Measurements from ENCODE around the gene TMEM45B.
A peak's percentile ranks its signal among the peaks of the same experiment; 100 is the strongest.
"Not testable (repeated sequence)": the region's sequence is repeated elsewhere in the genome, so short reads cannot be mapped to it uniquely, and the experiment has no call there.

TMEM45B gene

DNA sequence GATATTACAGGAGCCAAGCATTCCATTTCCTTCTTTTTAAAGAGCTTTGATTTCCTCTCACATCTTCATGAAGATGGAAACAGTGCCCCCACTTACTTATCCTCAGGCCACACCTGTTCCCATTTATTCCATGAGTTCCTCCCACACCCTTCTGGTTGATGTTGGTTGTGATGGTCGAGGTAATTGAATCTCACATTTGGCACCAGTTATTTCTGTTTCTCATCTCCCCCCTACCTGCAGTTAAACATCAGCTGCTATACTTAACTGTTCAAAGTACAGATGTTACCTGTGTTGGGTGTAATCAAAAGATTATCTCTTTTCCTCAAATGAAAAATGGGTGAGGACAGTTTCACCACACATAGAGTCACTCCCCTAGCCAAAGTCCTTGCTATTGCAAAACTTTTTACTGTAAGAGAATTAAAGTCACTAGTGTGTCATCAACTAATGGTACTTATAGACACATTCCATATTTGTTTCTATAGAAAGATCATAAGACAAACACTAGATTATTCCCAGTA is 1.9 kb downstream of the TMEM45B start:
- peaks cover 6% of the 10 kb centered on the region for H3K27me3 ChIP-seq (replicated peaks)
- no peaks in the 10 kb centered on the region for H3K36me3 ChIP-seq (replicated peaks)
- in situ Hi-C loops (cut with HindIII; ENCODE audit: low pct_ligation_motif_present, low sequenced_read_pairs) = no loop called here
- no peak for DNase-seq
- TF ChIP-seq CTCF (IDR thresholded peaks at IDR 0.05; ENCODE audit: low read depth, low read length, missing control alignments) = no peak
- no peak overlapping the region for H3K4me3 ChIP-seq (ENCODE audit: low read depth, low read length)
- H3K27ac ChIP-seq = no peak overlapping the region

DNA sequence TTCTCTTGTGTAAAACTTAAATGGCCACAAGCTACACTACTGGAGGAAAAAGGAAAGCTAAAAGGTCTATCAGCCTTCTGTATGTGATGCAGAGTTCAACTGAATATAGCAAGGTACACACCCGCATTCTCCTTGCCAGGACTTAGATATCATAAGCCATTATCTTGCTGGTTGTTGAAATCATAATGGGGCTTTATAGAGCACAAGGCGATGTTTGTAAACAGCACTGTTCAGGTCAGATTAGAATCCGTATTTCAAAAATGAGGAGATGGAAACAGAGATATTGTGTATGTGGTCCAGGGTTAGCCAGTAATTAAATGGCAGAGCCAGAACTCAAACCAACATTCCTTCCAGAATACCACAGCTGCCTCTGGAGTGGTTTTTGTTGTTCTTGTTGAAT is 2.6 kb downstream of the TMEM45B start:
- H3K27ac ChIP-seq; in situ Hi-C loops (cut with HindIII; ENCODE audit: low pct_ligation_motif_present, low sequenced_read_pairs); H3K4me3 ChIP-seq (ENCODE audit: low read depth, low read length): not testable (repeated sequence)

GRCh38 chr11:129819237-129819636 is 3.6 kb downstream of the TMEM45B start:
- no peak for DNase-seq
- no peak overlapping the region for H3K4me3 ChIP-seq (ENCODE audit: low read depth, low read length)
- H3K27me3 ChIP-seq (replicated peaks) = peaks cover 6% of the 10 kb centered on the region
- H3K27ac ChIP-seq = no peak overlapping the region
- in situ Hi-C loops (cut with HindIII; ENCODE audit: low pct_ligation_motif_present, low sequenced_read_pairs) = no loop called here
- no peak for TF ChIP-seq CTCF (IDR thresholded peaks at IDR 0.05; ENCODE audit: low read depth, low read length, missing control alignments)
- H3K36me3 ChIP-seq (replicated peaks) = no peaks in the 10 kb centered on the region

More for the DNA sequence above, 2.6 kb downstream of the TMEM45B start:
- not testable (repeated sequence) for H3K36me3 ChIP-seq (replicated peaks); H3K27me3 ChIP-seq (replicated peaks); DNase-seq

DNA sequence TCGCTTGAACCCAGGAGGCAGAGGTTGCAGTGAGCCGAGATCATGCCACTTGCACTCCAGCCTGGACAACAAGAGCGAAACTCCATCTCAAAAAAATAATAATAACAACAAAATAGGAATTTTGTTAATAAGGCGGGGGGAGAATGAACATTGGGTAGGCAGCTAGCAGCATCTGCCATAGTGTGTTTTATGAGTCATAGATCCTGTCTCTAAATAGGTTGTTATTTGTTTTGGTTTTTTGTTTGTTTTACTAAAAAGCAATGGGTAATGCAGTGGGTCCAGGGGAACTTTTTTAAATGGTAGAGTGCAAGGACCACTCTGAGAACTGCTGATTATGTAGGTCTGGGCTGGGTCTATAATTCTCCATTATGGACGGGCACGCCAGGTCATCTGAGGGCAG is 4.6 kb downstream of the TMEM45B start:
- in situ Hi-C loops (cut with HindIII; ENCODE audit: low pct_ligation_motif_present, low sequenced_read_pairs); H3K4me3 ChIP-seq (ENCODE audit: low read depth, low read length); H3K27ac ChIP-seq; H3K36me3 ChIP-seq (replicated peaks); DNase-seq; H3K27me3 ChIP-seq (replicated peaks): not testable (repeated sequence)

DNA sequence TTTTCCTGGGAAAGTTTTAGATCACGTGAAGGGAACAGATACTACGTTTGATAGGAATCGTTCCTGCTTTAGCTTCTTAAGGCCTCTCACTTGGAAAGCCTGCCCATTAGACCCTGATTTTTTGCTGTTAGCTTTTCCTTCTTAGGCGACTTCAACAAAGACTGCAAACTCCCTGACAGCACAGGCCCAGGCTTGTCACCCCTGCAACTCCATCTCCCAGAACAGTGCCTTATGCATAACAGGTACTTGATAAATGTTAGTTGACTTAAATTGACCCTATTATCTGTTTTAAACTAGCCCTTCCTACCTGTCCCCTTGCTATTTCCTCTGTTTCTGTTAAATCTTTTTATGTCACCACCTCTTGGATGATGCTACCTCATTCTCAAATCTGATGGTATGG is 7.6 kb downstream of the TMEM45B start:
- H3K27ac ChIP-seq; in situ Hi-C loops (cut with HindIII; ENCODE audit: low pct_ligation_motif_present, low sequenced_read_pairs): not testable (repeated sequence)

GRCh38 chr11:129823799-129824198 is 8.2 kb downstream of the TMEM45B start:
- DNase-seq; H3K27ac ChIP-seq; H3K36me3 ChIP-seq (replicated peaks); H3K27me3 ChIP-seq (replicated peaks); in situ Hi-C loops (cut with HindIII; ENCODE audit: low pct_ligation_motif_present, low sequenced_read_pairs); H3K4me3 ChIP-seq (ENCODE audit: low read depth, low read length): not testable (repeated sequence)

More for the DNA sequence above, 7.6 kb downstream of the TMEM45B start:
- not testable (repeated sequence) for DNase-seq; H3K27me3 ChIP-seq (replicated peaks); H3K36me3 ChIP-seq (replicated peaks); H3K4me3 ChIP-seq (ENCODE audit: low read depth, low read length)

DNA sequence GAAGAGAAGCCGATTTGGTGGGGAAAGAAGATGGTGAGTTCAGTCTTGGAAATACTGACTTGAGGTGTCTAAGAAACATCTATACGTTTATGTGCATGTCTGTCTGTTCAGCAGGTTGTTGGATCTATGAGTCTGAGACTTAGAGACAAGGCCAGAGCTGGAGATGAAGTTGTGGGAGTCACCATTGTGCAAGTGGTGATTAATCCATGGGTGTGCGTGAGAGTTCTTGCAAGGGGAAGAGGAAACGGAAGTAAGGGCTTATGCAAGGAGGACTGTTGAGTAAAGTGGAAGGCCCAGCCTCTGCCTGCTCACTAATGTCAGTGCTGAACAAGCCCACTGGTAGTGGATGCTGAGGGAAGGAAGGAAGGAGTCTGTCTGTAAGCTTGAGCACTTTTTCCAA is 9.7 kb downstream of the TMEM45B start:
- H3K27ac ChIP-seq = no peak overlapping the region
- no peaks in the 10 kb centered on the region for H3K27me3 ChIP-seq (replicated peaks)
- DNase-seq = no peak
- H3K36me3 ChIP-seq (replicated peaks) = no peaks in the 10 kb centered on the region
- in situ Hi-C loops (cut with HindIII; ENCODE audit: low pct_ligation_motif_present, low sequenced_read_pairs) = no loop called here
- H3K4me3 ChIP-seq (ENCODE audit: low read depth, low read length) = no peak overlapping the region
- TF ChIP-seq CTCF (IDR thresholded peaks at IDR 0.05; ENCODE audit: low read depth, low read length, missing control alignments) = no peak

- in situ Hi-C loops (cut with HindIII; ENCODE audit: low pct_ligation_motif_present, low sequenced_read_pairs) = no loop called here
- DNase-seq = no peak
- H3K27ac ChIP-seq = no peak overlapping the region
Observed at GRCh38 chr11:129828301-129828836, 12.7 kb downstream of the TMEM45B start.

DNA sequence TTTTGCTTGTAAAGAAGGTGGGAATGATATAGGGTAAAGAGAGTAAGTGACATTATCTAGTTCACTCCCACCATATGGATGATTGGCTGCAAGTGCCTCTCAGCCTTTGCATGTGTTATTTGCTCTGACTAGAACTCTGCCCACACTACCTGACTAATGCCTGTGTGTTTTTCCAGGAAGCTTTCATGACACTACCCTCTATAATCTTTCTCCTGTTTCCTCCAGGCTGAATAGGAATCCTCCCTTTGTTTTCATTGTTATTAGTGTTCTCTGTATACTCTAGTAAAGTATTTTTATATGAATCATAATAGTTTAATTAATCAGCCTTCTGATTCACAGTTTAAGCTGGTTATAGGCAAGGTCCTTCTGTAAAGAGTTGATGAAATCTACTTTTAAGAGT is 13.8 kb downstream of the TMEM45B start:
- in situ Hi-C loops (cut with HindIII; ENCODE audit: low pct_ligation_motif_present, low sequenced_read_pairs); H3K27ac ChIP-seq; H3K36me3 ChIP-seq (replicated peaks); DNase-seq; H3K4me3 ChIP-seq (ENCODE audit: low read depth, low read length); H3K27me3 ChIP-seq (replicated peaks): not testable (repeated sequence)

More at GRCh38 chr11:129828301-129828836, 12.7 kb downstream of the TMEM45B start:
- Histone ChIP-seq H3K4me3 (ENCODE audit: low read depth, low read length) (no peak overlapping the region), H3K27me3 (replicated peaks) (no peaks in the 10 kb centered on the region), H3K36me3 (replicated peaks) (no peaks in the 10 kb centered on the region)
- TF ChIP-seq CTCF (IDR thresholded peaks at IDR 0.05; ENCODE audit: low read depth, low read length, missing control alignments) = no peak

- H3K27me3 ChIP-seq (replicated peaks); H3K36me3 ChIP-seq (replicated peaks); H3K27ac ChIP-seq; H3K4me3 ChIP-seq (ENCODE audit: low read depth, low read length); in situ Hi-C loops (cut with HindIII; ENCODE audit: low pct_ligation_motif_present, low sequenced_read_pairs): not testable (repeated sequence)
- peak; percentile 31 for DNase-seq
Observed at GRCh38 chr11:129831227-129831626, 15.6 kb downstream of the TMEM45B start.

- H3K36me3 ChIP-seq (replicated peaks); H3K27ac ChIP-seq; DNase-seq; H3K27me3 ChIP-seq (replicated peaks); in situ Hi-C loops (cut with HindIII; ENCODE audit: low pct_ligation_motif_present, low sequenced_read_pairs); H3K4me3 ChIP-seq (ENCODE audit: low read depth, low read length): not testable (repeated sequence)
Observed at GRCh38 chr11:129833260-129833659, 17.6 kb downstream of the TMEM45B start.

Measured in brain microvascular endothelial cell (primary cell).